Mucosa of descending colon (tissue), 3 donors: ENCODE measurements around the gene ZNF605. TPM values are rescaled to one million over a fixed set of nuclear protein-coding genes. Genes with fewer than 3 reads are reported as not detected.

Experiments used
- ATAC-seq: fragments of 200-7000 bp; cut with Tn5 transposase; one replicate; pipeline ENCODE4 v1.9.1; 2020; ENCODE audit warnings: mild to moderate bottlenecking, moderate library complexity
- DNase-seq, 3 donors: peaks; one replicate each; pipeline ENCODE4 v3.0.0-alpha.2; 2020
- H3K36me3 ChIP-seq: fragments of 200-600 bp; one replicate; pipeline ENCODE4 v1.8.0; 2021; ENCODE audit warnings: low read depth, mild to moderate bottlenecking
- H3K4me1 ChIP-seq: fragments of 200-600 bp; one replicate; pipeline ENCODE4 v1.8.0; 2021; ENCODE audit warnings: low read depth, mild to moderate bottlenecking
- H3K4me3 ChIP-seq: fragments of 200-600 bp; one replicate; pipeline ENCODE4 v1.8.0; 2021; ENCODE audit warnings: mild to moderate bottlenecking
- H3K9me3 ChIP-seq: fragments of 200-600 bp; one replicate; pipeline ENCODE4 v1.8.0; 2021; ENCODE audit warnings: mild to moderate bottlenecking
- intact Hi-C, 2 donors: fragments of 100-400 bp; cut with DNase I in 1 of 2; cut with micrococcal nuclease in 1 of 2; formaldehyde crosslinking; loops; one replicate each; pipeline versions ENCODE4 v1.11.0 to v1.11.1; 2022; cut with DNase I, micrococcal nuclease
- total RNA-seq, 3 donors: library from RNA; stranded (reverse); fragmentation: NEBNext Ultra II Directional in 2 of 3; extraction: Animal tissue kit (Norgen Biotek cat#: 25700) in 2 of 3; gene quantifications; one replicate each; pipeline versions ENCODE4 v1.2.1 to v1.2.4, GENCODE V29; 2021 to 2023
- TF ChIP-seq, protein P1 (sequence below): fragments of 200-600 bp; IDR thresholded peaks from one replicate; pipeline ENCODE4 v1.8.0; 2022; ENCODE audit warnings: antibody characterized with exemption, mild to moderate bottlenecking
- donor health status: DM: no; HTN: no; CAD: no; lungs with moderate emphysema.
- donor health status: DM: no; HTN: no; CAD: no.
- donor health status: DM: no; HTN: yes; CAD: no.

ZNF605 gene
- total RNA-seq, 3 donors from 2014 or later, result 7.9 to 19.0 (median 8.0) TPM

DNA sequence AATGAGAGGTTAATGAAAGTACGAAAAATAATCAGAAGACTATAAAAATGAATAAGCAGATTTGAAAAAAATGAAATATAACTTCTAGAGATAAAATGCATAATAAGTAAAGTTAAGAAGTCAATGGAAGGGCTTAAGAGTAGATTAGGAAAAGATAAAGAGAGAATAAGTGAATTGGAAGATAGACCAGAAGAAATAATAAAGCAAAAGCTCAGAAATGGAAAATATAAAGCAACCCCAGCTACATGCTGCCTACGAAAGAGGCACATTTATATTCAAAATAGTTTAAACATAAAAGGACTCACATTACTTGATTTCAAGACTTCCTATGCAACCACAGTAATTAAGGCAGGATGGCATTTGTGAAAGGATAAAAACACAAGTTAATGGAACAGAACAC is 19.9 kb downstream of the ZNF605 start:
- Histone ChIP-seq H3K9me3 (peaks cover 86% of the 10 kb centered on the region), H3K4me3 (no peak overlapping the region), H3K4me1 (no peaks in the 10 kb centered on the region), H3K36me3 (peaks cover 3% of the 10 kb centered on the region)
- TF ChIP-seq, protein P1, sequence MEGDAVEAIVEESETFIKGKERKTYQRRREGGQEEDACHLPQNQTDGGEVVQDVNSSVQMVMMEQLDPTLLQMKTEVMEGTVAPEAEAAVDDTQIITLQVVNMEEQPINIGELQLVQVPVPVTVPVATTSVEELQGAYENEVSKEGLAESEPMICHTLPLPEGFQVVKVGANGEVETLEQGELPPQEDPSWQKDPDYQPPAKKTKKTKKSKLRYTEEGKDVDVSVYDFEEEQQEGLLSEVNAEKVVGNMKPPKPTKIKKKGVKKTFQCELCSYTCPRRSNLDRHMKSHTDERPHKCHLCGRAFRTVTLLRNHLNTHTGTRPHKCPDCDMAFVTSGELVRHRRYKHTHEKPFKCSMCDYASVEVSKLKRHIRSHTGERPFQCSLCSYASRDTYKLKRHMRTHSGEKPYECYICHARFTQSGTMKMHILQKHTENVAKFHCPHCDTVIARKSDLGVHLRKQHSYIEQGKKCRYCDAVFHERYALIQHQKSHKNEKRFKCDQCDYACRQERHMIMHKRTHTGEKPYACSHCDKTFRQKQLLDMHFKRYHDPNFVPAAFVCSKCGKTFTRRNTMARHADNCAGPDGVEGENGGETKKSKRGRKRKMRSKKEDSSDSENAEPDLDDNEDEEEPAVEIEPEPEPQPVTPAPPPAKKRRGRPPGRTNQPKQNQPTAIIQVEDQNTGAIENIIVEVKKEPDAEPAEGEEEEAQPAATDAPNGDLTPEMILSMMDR, result no peak
- DNase-seq (no peak), ATAC-seq (no peak)
- intact Hi-C loops, result no loop called here

DNA sequence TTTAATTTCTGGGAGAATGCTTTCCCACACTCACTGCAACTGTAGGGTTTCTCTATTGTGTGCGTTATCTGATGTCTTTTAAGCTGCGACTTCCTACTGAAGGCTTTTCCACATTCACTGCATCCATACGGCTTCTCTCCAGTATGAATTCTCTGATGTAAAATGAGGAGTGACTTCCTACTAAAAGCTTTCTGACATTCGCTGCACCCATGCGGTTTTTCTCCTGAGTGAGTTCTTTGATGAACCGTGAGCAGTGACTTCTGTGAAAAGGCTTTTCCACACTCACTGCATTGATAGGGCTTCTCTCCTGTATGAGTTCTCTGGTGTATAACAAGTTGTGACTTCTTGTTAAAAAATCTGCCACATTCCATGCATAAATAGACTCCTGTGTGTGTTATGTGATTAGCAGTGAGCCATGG is 29.7 kb downstream of the ZNF605 start:
- Histone ChIP-seq H3K4me1 (no peaks in the 10 kb centered on the region), H3K4me3 (no peak overlapping the region), H3K36me3 (no peaks in the 10 kb centered on the region), H3K9me3 (peaks cover 100% of the 10 kb centered on the region)
- TF ChIP-seq, protein P1, result no peak
- intact Hi-C loops, result no loop called here
- no peak for ATAC-seq
- DNase-seq, result no peak

DNA sequence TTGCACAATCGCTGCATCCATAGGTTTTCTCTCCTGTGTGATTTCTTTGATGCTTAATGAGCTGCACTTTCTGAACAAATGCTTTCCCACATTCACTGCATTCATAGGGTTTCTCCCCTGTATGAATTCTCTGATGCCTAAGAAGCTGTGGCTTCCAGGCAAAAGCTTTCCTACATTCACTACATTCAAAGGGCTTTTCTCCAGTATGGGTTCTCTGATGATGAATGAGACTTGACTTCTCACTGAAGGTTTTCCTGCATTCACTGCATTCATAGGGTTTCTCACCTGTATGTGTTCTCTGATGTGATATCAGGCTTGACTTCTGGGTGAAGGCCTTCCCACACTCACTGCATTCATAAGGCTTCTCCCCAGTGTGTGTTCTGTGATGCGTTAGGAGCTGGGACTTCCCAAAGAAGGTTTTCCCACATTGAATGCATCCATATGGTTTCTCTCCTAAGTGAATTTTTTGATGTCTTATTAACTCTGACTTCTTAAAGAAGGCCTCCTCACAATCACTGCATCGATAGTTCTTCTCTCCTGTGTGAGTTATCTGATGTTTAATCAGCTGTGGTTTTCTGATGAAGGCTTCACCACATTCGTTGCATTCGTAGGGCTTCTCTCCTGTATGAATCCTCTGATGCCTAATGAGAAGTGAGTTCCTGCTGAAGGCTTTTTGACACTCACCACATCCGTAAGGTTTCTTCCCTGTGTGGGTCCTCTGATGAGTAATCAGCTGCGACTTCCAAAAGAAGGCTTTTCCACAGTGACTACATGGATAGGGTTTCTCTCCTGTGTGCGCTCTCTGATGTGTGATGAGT is 30.3 kb downstream of the ZNF605 start:
- Histone ChIP-seq H3K4me3 (no peak overlapping the region), H3K36me3 (no peaks in the 10 kb centered on the region), H3K9me3 (peaks cover 100% of the 10 kb centered on the region), H3K4me1 (no peaks in the 10 kb centered on the region)
- TF ChIP-seq, protein P1, result no peak
- DNase-seq (no peak), ATAC-seq (no peak)
- intact Hi-C loops, result no loop called here

DNA sequence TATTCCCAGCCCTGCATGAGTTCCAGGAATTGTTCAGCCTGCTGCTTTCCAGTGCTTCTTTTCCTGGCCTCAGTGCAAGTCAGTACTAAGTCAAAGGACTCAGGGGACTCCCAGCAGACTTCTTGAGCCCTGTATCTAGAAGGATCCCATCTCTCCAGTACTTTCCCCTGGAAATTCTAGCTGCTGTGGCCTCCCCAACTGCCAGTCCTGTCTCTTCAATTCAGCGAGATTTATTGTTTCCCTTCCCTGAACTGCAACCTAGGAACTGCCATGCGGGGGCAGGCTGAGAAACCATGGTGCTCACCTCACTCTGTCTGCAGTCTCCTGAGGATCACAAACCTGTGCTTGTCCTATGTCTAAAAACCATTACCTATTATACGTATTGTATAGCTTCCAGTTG is 31.8 kb downstream of the ZNF605 start:
- peaks cover 100% of the 10 kb centered on the region for H3K9me3 ChIP-seq
- TF ChIP-seq, protein P1, result no peak
- no peak for DNase-seq

DNA sequence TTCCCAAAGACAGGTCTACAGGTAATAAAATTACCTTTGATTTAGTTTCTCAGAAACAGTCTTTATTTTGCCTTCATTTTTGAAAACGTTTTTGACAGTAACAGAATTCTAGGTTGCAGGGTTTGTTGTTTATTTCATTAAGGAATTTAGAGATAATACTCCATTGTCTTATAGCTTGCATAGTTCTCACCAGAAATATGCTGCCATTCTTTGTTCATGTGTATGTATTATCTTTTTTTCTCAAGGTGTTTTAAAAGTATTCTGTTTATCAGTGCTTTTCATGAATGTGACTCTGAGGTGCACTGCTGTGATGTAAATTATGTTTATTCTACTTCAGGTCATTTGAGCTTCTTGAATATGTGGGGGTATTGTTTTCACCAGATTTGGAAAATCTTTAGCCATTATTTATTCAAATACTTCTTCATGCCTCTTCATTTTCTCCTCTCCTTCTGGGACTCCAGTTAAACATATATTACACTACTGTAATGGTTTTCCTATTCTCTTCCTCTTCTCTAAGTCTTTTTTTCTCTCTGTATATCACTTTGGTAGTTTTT is 32.7 kb downstream of the ZNF605 start:
- H3K4me1 ChIP-seq, result no peaks in the 10 kb centered on the region
- no peaks in the 10 kb centered on the region for H3K36me3 ChIP-seq
- H3K4me3 ChIP-seq, result no peak overlapping the region
- intact Hi-C loops, result no loop called here
- TF ChIP-seq, protein P1, result no peak
- no peak for ATAC-seq
- no peak for DNase-seq
- H3K9me3 ChIP-seq, result peaks cover 100% of the 10 kb centered on the region

More for the DNA sequence above, 31.8 kb downstream of the ZNF605 start:
- intact Hi-C loops, result no loop called here
- Histone ChIP-seq H3K36me3 (no peaks in the 10 kb centered on the region), H3K4me3 (no peak overlapping the region), H3K4me1 (no peaks in the 10 kb centered on the region)
- ATAC-seq, result no peak
